Stimulated activated CD4-positive, alpha-beta T cell treated with anti-CD3 and anti-CD28 coated beads, Interleukin-4, amount 100 ng/mL, for 4 hours (primary cell): Measurements from ENCODE around the gene TRABD.
"Not testable (repeated sequence)": the region's sequence is repeated elsewhere in the genome, so short reads cannot be mapped to it uniquely, and the experiment has no call there.

Source experiments
- DNase-seq, 2 experiments: peaks; one replicate each; pipeline ENCODE4 v3.0.0-alpha.2; 2020

The TRABD gene

GRCh38 chr22:50189849-50190181 is 4.1 kb downstream of the TRABD start:
- DNase-seq, result no peak

- peak; percentile 69 to 72 for DNase-seq
Observed at GRCh38 chr22:50190182-50190940, 4.6 kb downstream of the TRABD start.

GRCh38 chr22:50190941-50191741 is 5.4 kb downstream of the TRABD start:
- peak; percentile 52 to 74 for DNase-seq

- peak in 1 of 2 experiments; percentile 40 for DNase-seq
Observed at GRCh38 chr22:50192436-50193204, 6.9 kb downstream of the TRABD start.

- no peak for DNase-seq
Observed at GRCh38 chr22:50193621-50194020, 7.9 kb downstream of the TRABD start.

GRCh38 chr22:50194037-50194805 is 8.5 kb downstream of the TRABD start:
- no peak for DNase-seq

GRCh38 chr22:50196256-50196655 is 10.5 kb downstream of the TRABD start:
- no peak for DNase-seq

GRCh38 chr22:50197000-50197800 is 11.5 kb downstream of the TRABD start:
- no peak for DNase-seq

GRCh38 chr22:50197856-50198623 is 12.3 kb downstream of the TRABD start:
- DNase-seq, result no peak

- no peak for DNase-seq
Observed at GRCh38 chr22:50198624-50199017, 12.9 kb downstream of the TRABD start.

- no peak for DNase-seq
Observed at GRCh38 chr22:50199251-50199721, 13.6 kb downstream of the TRABD start.

- DNase-seq, result no peak
Observed at GRCh38 chr22:50199829-50200460, 14.2 kb downstream of the TRABD start.

GRCh38 chr22:50200461-50201190 is 14.9 kb downstream of the TRABD start, which contains the start of gene SELENOO:
SELENOO (plus strand) TSS chr22:50201011; CDS start chr22:50201037, 26 bp downstream.
- DNase-seq, result peak; percentile 87 to 91

GRCh38 chr22:50201191-50202129 is 15.7 kb downstream of the TRABD start:
- DNase-seq, result no peak

GRCh38 chr22:50202130-50202666 is 16.5 kb downstream of the TRABD start:
- no peak for DNase-seq

GRCh38 chr22:50203288-50203687 is 17.6 kb downstream of the TRABD start:
- DNase-seq, result no peak

GRCh38 chr22:50204571-50204970 is 18.9 kb downstream of the TRABD start:
- DNase-seq, result no peak

GRCh38 chr22:50204998-50205397 is 19.3 kb downstream of the TRABD start:
- DNase-seq, result not testable (repeated sequence)
